Epidermal melanocyte (primary cell): ENCODE data around the gene CATSPERZ.

Experiments
- DNase-seq: peaks from one replicate; pipeline ENCODE4 v3.0.0; 2011; ENCODE audit warnings: low spot score; ENCODE audit not compliant: insufficient read length

Gene CATSPERZ

GRCh38 chr11:64299847-64300648 lies at the start of gene CATSPERZ:
TSS of gene CATSPERZ (plus strand) at chr11:64300358. CDS start at chr11:64300411, 53 bp downstream.
- DNase-seq: no peak

GRCh38 chr11:64250415-64251015 lies 49.6 kb upstream of the CATSPERZ start:
- no peak for DNase-seq

GRCh38 chr11:64251016-64251752 lies 49.0 kb upstream of the CATSPERZ start, which contains the start of gene PLCB3:
TSS of gene PLCB3 (plus strand) at chr11:64251530. CDS start at chr11:64251650, 120 bp downstream.
- peak; percentile 82 for DNase-seq

- no peak for DNase-seq
These were observed 48.5 kb upstream of the CATSPERZ start for GRCh38 chr11:64251753-64252002.

- DNase-seq: peak; percentile 76
These were observed 47.9 kb upstream of the CATSPERZ start for GRCh38 chr11:64252003-64252872.

- no peak for DNase-seq
These were observed 47.1 kb upstream of the CATSPERZ start for GRCh38 chr11:64253043-64253442.

- DNase-seq: no peak
These were observed 46.7 kb upstream of the CATSPERZ start for GRCh38 chr11:64253481-64253880.

GRCh38 chr11:64254326-64254725 lies 45.8 kb upstream of the CATSPERZ start:
- no peak for DNase-seq

- DNase-seq: no peak
These were observed 44.7 kb upstream of the CATSPERZ start for GRCh38 chr11:64255135-64256128.

- DNase-seq: no peak
These were observed 43.9 kb upstream of the CATSPERZ start for GRCh38 chr11:64256300-64256699.

GRCh38 chr11:64258356-64258755 lies 41.8 kb upstream of the CATSPERZ start:
- DNase-seq: no peak

GRCh38 chr11:64258946-64259532 lies 41.1 kb upstream of the CATSPERZ start:
- DNase-seq: no peak

- no peak for DNase-seq
These were observed 40.6 kb upstream of the CATSPERZ start for GRCh38 chr11:64259533-64260067.

- no peak for DNase-seq
These were observed 39.9 kb upstream of the CATSPERZ start for GRCh38 chr11:64260147-64260708.

GRCh38 chr11:64261556-64262080 lies 38.5 kb upstream of the CATSPERZ start:
- DNase-seq: no peak

- DNase-seq: no peak
These were observed 37.7 kb upstream of the CATSPERZ start for GRCh38 chr11:64262271-64263002.

GRCh38 chr11:64263021-64263946 lies 36.9 kb upstream of the CATSPERZ start:
- no peak for DNase-seq
